Lower leg skin (tissue), 4 donors: Measurements from ENCODE around the gene CACNA1F. TPM values are rescaled to one million over a fixed set of nuclear protein-coding genes. Genes with fewer than 3 reads are reported as not detected.

Source experiments
- DNase-seq, 2 donors: peaks; one replicate each; pipeline ENCODE4 v3.0.0-alpha.2; 2019; ENCODE audit warnings: low spot score in 2 of 2
- H3K4me3 ChIP-seq: fragments of 200-600 bp; sonication (generic); 2 replicates; pipeline ENCODE4 v1.5.1; 2017; ENCODE audit warnings: mild to moderate bottlenecking, low read depth; ENCODE audit not compliant: poor library complexity, severe bottlenecking
- CTCF ChIP-seq, 3 donors: fragments of 450-650 bp; IDR thresholded peaks; one replicate each; pipeline ENCODE4 v1.5.1; 2016; ENCODE audit warnings: antibody characterized with exemption in 3 of 3, mild to moderate bottlenecking in 3 of 3, moderate library complexity in 2 of 3
- POLR2A ChIP-seq, 2 donors: fragments of 450-650 bp; IDR thresholded peaks; one replicate each; pipeline ENCODE4 v1.6.1; 2016 to 2017; ENCODE audit warnings: antibody characterized with exemption in 2 of 2, mild to moderate bottlenecking in 1 of 2, moderate library complexity in 1 of 2
- WGBS, 2 donors: methylation state at CpG; one replicate each; pipeline ENCODE4 v1.1.5; 2018; 5-methylcytosine and 5-hydroxymethylcytosine counted together
- intact Hi-C: fragments of 100-400 bp; cut with DNase I; formaldehyde crosslinking; loops from one replicate; pipeline ENCODE4 v1.15.0; 2023; ENCODE audit warnings: low total_unique reads
- total RNA-seq, 4 donors: library from RNA; depleted of rRNA; stranded (reverse); fragments of >200 nt; gene quantifications; one replicate each; pipeline ENCODE4 v1.1.0, GENCODE V29; 2016

CACNA1F gene
- total RNA-seq, 4 donors from 2014 or later = 0.06 to 0.76 (median 0.15) TPM; not detected in 1

GRCh38 chrX:49231333-49232000 lies 1.7 kb downstream of the CACNA1F start:
- 84 to 89% methylated on average over 4 to 10 of the region's 10 CpGs for WGBS, 2 donors

GRCh38 chrX:49230500-49231232 lies 2.5 kb downstream of the CACNA1F start:
- WGBS, 2 donors = 3 to 37% methylated on average over 20 to 44 of the region's 44 CpGs
- TF ChIP-seq POLR2A (IDR thresholded peaks at IDR 0.05) (no peak), CTCF (IDR thresholded peaks at IDR 0.05) (no peak)
- intact Hi-C loops = no loop called here
- peak; percentile 59 to 92 for DNase-seq
- no peak overlapping the region for H3K4me3 ChIP-seq

More at GRCh38 chrX:49231333-49232000, 1.7 kb downstream of the CACNA1F start:
- H3K4me3 ChIP-seq = no peak overlapping the region
- DNase-seq = no peak
- TF ChIP-seq POLR2A (IDR thresholded peaks at IDR 0.05) (no peak), CTCF (IDR thresholded peaks at IDR 0.05) (no peak)
- intact Hi-C loops = no loop called here

GRCh38 chrX:49228185-49228584 lies 5.0 kb downstream of the CACNA1F start:
- WGBS, 2 donors = 87 to 88% methylated on average over 10 to 17 of the region's 17 CpGs
- DNase-seq = no peak
- TF ChIP-seq CTCF (IDR thresholded peaks at IDR 0.05) (no peak), POLR2A (IDR thresholded peaks at IDR 0.05) (no peak)
- no peak overlapping the region for H3K4me3 ChIP-seq
- intact Hi-C loops = no loop called here

DNA sequence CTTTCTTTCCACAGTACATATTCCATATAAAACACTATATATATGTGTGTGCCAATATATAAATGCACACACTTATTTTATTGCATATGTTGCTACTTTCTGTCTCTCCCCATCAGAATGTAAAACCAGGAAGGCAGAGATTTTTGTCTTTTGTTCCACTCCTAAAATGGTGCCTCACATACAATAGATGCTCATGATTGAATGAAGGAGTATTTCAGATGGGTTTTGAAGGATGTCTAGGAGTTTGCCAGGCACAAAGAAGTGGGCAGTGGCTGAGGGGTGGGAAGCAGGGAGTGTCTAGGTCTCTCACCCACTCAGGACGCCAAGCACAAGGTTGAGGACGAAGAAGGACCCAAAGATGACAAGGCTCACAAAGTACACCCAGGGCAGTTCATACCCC lies 5.4 kb downstream of the CACNA1F start:
- H3K4me3 ChIP-seq = no peak overlapping the region
- no peak for TF ChIP-seq CTCF (IDR thresholded peaks at IDR 0.05)
- TF ChIP-seq POLR2A (IDR thresholded peaks at IDR 0.05) = no peak
- 58 to 100% methylated on average over 2 of the region's 2 CpGs for WGBS, 2 donors
- DNase-seq = no peak
- intact Hi-C loops = no loop called here

DNA sequence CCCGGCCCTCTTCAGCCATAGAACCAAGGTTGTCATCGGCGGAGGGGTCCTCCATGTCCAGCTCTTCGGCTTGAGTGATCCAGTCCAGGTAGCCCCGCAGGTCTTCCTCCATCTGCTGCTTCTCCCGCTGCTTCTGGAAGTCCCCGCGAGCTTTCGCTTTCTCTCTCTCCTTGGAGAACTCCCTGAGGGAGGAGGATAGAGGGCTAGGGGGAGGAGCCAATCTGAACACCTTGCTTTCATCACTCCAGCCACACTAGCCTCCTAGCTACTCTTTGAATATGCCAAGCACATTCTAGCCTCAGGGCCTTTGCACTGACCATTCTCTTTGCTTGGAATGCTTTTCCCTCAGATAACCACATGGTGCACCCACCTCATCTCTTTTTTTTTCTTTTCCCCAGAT lies 6.2 kb downstream of the CACNA1F start:
- 83 to 88% methylated on average over 4 to 9 of the region's 9 CpGs for WGBS, 2 donors
- no peak for DNase-seq
- H3K4me3 ChIP-seq = no peak overlapping the region
- intact Hi-C loops = no loop called here
- TF ChIP-seq CTCF (IDR thresholded peaks at IDR 0.05) = no peak
- no peak for TF ChIP-seq POLR2A (IDR thresholded peaks at IDR 0.05)
